HepG2 (cell line): ENCODE results near the gene PPP1R15A. TPM values are rescaled to one million over a fixed set of nuclear protein-coding genes. Genes with fewer than 3 reads are reported as not detected.
A peak's percentile ranks its signal among the peaks of the same experiment; 100 is the strongest.

Source experiments
- ATRX ChIP-seq: sonication (generic); formaldehyde crosslinking; IDR thresholded peaks from 2 replicates; pipeline ENCODE4 v1.4.0; 2020; ENCODE audit warnings: missing genetic modification reagents, borderline replicate concordance
- CENPT ChIP-seq: sonication (generic); formaldehyde crosslinking; IDR thresholded peaks from 2 replicates; pipeline ENCODE4 v1.8.0; 2022; ENCODE audit warnings: low read depth, mild to moderate bottlenecking, moderate library complexity, missing genetic modification reagents
- MAF1 ChIP-seq: sonication (generic); formaldehyde crosslinking; IDR thresholded peaks from 2 replicates; pipeline ENCODE4 v1.5.0; 2020; ENCODE audit warnings: missing genetic modification reagents, borderline replicate concordance
- MAFK ChIP-seq, 2 experiments: IDR thresholded peaks in 1 of 2; conservative IDR thresholded peaks in 1 of 2; 2 replicates each; pipeline ENCODE4 v1.6.1; 2011; ENCODE audit warnings: improper control_type of control experiment in 2 of 2, low read length in 2 of 2
- MBNL3 ChIP-seq: fragments of 250-450 bp; sonication (Bioruptor Pico); conservative IDR thresholded peaks from 2 replicates; pipeline ENCODE4 v1.8.0; 2022; ENCODE audit warnings: mild to moderate bottlenecking, inconsistent platforms
- NFIC ChIP-seq: IDR thresholded peaks from 2 replicates; pipeline ENCODE4 v1.6.1; 2012; ENCODE audit warnings: mild to moderate bottlenecking, low read length, inconsistent platforms
- PCBP2 ChIP-seq: fragments of 200-400 bp; formaldehyde crosslinking; optimal IDR thresholded peaks from 2 replicates; pipeline ENCODE3; 2018; ENCODE audit warnings: low read length, low read depth; ENCODE audit not compliant: poor library complexity, severe bottlenecking
- SMAD3 ChIP-seq: sonication (generic); formaldehyde crosslinking; IDR thresholded peaks from 2 replicates; pipeline ENCODE4 v1.4.0; 2020; ENCODE audit warnings: missing genetic modification reagents
- SMC3 ChIP-seq: IDR thresholded peaks from 2 replicates; pipeline ENCODE4 v1.6.1; 2011; ENCODE audit warnings: low read length, improper control_type of control experiment
- SRY ChIP-seq: sonication (generic); formaldehyde crosslinking; IDR thresholded peaks from 2 replicates; pipeline ENCODE4 v1.8.0; 2022; ENCODE audit warnings: mild to moderate bottlenecking, missing genetic modification reagents
- TCF7 ChIP-seq: sonication (generic); IDR thresholded peaks from 2 replicates; pipeline ENCODE4 v1.6.1; 2016; ENCODE audit warnings: antibody characterized with exemption, low read depth
- XRCC5 ChIP-seq: fragments of 200-400 bp; formaldehyde crosslinking; optimal IDR thresholded peaks from 2 replicates; pipeline ENCODE3; 2017; ENCODE audit warnings: mild to moderate bottlenecking, low read length
- ZMYM4 ChIP-seq: sonication (generic); formaldehyde crosslinking; IDR thresholded peaks from 2 replicates; pipeline ENCODE4 v1.8.1; 2023; ENCODE audit warnings: mild to moderate bottlenecking, missing genetic modification reagents
- ZNF138 ChIP-seq: sonication (generic); formaldehyde crosslinking; IDR thresholded peaks from 2 replicates; pipeline ENCODE4 v1.5.0; 2020; ENCODE audit warnings: mild to moderate bottlenecking, low read depth, missing genetic modification reagents
- ZNF180 ChIP-seq: sonication (generic); formaldehyde crosslinking; IDR thresholded peaks from 2 replicates; pipeline ENCODE4 v1.4.0; 2020; ENCODE audit warnings: low read depth, missing genetic modification reagents, borderline replicate concordance
- ZNF20 ChIP-seq: sonication (generic); formaldehyde crosslinking; IDR thresholded peaks from 2 replicates; pipeline ENCODE4 v1.4.0; 2020; ENCODE audit warnings: mild to moderate bottlenecking, moderate library complexity, missing genetic modification reagents
- ZNF256 ChIP-seq: sonication (generic); formaldehyde crosslinking; conservative IDR thresholded peaks from 2 replicates; pipeline ENCODE4 v1.4.0; 2020; ENCODE audit warnings: missing genetic modification reagents
- ZNF333 ChIP-seq: sonication (generic); formaldehyde crosslinking; IDR thresholded peaks from 2 replicates; pipeline ENCODE4 v1.4.0; 2020; ENCODE audit warnings: mild to moderate bottlenecking, missing genetic modification reagents, borderline replicate concordance
- ZNF383 ChIP-seq: sonication (generic); formaldehyde crosslinking; IDR thresholded peaks from 2 replicates; pipeline ENCODE4 v1.4.0; 2020; ENCODE audit warnings: missing genetic modification reagents, mild to moderate bottlenecking, borderline replicate concordance
- ZNF451 ChIP-seq: sonication (generic); formaldehyde crosslinking; IDR thresholded peaks from 2 replicates; pipeline ENCODE4 v1.5.0; 2020; ENCODE audit warnings: mild to moderate bottlenecking, missing genetic modification reagents
- ZNF615 ChIP-seq: sonication (generic); formaldehyde crosslinking; IDR thresholded peaks from 2 replicates; pipeline ENCODE4 v1.5.0; 2020; ENCODE audit warnings: mild to moderate bottlenecking, missing genetic modification reagents, borderline replicate concordance
- ZNF619 ChIP-seq: sonication (generic); formaldehyde crosslinking; IDR thresholded peaks from 2 replicates; pipeline ENCODE4 v1.4.0; 2020; ENCODE audit warnings: mild to moderate bottlenecking, missing genetic modification reagents
- ZNF747 ChIP-seq: sonication (generic); formaldehyde crosslinking; IDR thresholded peaks from 2 replicates; pipeline ENCODE4 v1.8.1; 2023; ENCODE audit warnings: missing genetic modification reagents, mild to moderate bottlenecking, borderline replicate concordance
- polyA plus RNA-seq, 8 experiments: library from polyadenylated mRNA; depleted of rRNA in 3 of 8; stranded (reverse) in 7 of 8; unstranded in 1 of 8; fragments of >200 nt; fragmentation: Illumina TruSeq in 4 of 8; extraction: Trizol in 4 of 8; gene quantifications; 2 replicates each; pipeline versions ENCODE4 v1.2.1 to v1.2.3, GENCODE V29; 2011 to 2016; ENCODE audit warnings: low read depth in 4 of 8, missing spikeins in 1 of 8, mixed read lengths in 1 of 8; ENCODE audit not compliant: insufficient read depth in 1 of 8
- total RNA-seq, 5 experiments: library from RNA; depleted of rRNA; stranded (reverse); fragments of >200 nt; fragmentation: Illumina TruSeq; extraction: Trizol; gene quantifications; 2 replicates each; pipeline ENCODE4 v1.2.3, GENCODE V29; 2016; ENCODE audit warnings: low read depth in 1 of 5
- TF ChIP-seq, protein P1 (sequence below): sonication (generic); formaldehyde crosslinking; IDR thresholded peaks from 2 replicates; pipeline ENCODE4 v1.4.0; 2020; ENCODE audit warnings: missing genetic modification reagents, borderline replicate concordance
- TF ChIP-seq, protein P2 (sequence below): sonication (generic); formaldehyde crosslinking; IDR thresholded peaks from 2 replicates; pipeline ENCODE4 v1.5.1; 2020; ENCODE audit warnings: missing genetic modification reagents, mild to moderate bottlenecking, borderline replicate concordance
- TF ChIP-seq, protein P3 (sequence below): fragments of 450-650 bp; IDR thresholded peaks from 2 replicates; pipeline ENCODE4 v1.6.1; 2017

PPP1R15A gene
- total and polyA plus RNA-seq, 2 of the 13 experiments (the other 11 are each of a cell fraction or from before 2014, with no cell fraction given): 15.6 to 18.5 TPM

DNA sequence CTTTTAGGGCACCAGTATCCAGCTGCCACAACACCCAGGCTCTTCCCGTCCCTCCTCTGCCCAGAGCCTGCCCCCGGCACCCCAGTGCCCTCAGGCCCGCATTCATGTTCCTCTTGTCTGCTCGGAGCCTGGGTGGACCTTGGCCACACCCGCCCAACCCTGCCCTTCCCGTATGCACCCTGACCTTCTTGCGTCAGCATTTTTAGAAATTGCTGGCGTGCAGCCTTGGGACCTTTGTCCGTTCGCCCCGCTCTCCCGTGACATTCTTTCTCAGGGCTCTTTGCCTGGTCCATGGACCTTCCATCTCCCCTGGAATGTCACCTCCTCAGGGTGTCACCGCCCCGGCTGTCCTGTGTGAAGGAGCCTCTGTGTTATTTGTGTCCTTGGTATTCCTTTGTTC is 35.5 kb downstream of the PPP1R15A start (continued):
- no peak for TF ChIP-seq SRY (CRISPR knock-in tag)
- TF ChIP-seq ZNF383 (CRISPR knock-in tag): no peak
- TF ChIP-seq SMC3: no peak
- no peak for TF ChIP-seq ATRX (CRISPR knock-in tag)
- peak; percentile 51 for TF ChIP-seq ZMYM4 (CRISPR knock-in tag)
- TF ChIP-seq, protein P1, sequence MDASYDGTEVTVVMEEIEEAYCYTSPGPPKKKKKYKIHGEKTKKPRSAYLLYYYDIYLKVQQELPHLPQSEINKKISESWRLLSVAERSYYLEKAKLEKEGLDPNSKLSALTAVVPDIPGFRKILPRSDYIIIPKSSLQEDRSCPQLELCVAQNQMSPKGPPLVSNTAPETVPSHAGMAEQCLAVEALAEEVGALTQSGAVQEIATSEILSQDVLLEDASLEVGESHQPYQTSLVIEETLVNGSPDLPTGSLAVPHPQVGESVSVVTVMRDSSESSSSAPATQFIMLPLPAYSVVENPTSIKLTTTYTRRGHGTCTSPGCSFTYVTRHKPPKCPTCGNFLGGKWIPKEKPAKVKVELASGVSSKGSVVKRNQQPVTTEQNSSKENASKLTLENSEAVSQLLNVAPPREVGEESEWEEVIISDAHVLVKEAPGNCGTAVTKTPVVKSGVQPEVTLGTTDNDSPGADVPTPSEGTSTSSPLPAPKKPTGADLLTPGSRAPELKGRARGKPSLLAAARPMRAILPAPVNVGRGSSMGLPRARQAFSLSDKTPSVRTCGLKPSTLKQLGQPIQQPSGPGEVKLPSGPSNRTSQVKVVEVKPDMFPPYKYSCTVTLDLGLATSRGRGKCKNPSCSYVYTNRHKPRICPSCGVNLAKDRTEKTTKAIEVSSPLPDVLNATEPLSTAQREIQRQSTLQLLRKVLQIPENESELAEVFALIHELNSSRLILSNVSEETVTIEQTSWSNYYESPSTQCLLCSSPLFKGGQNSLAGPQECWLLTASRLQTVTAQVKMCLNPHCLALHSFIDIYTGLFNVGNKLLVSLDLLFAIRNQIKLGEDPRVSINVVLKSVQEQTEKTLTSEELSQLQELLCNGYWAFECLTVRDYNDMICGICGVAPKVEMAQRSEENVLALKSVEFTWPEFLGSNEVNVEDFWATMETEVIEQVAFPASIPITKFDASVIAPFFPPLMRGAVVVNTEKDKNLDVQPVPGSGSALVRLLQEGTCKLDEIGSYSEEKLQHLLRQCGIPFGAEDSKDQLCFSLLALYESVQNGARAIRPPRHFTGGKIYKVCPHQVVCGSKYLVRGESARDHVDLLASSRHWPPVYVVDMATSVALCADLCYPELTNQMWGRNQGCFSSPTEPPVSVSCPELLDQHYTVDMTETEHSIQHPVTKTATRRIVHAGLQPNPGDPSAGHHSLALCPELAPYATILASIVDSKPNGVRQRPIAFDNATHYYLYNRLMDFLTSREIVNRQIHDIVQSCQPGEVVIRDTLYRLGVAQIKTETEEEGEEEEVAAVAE (CRISPR knock-in tag): no peak
- no peak for TF ChIP-seq TCF7
- no peak for TF ChIP-seq PCBP2
- peak; percentile 98 to 99 for TF ChIP-seq MAFK (conservative IDR thresholded peaks at IDR 0.05 in 1 of 2, IDR thresholded peaks at IDR 0.05 in 1 of 2; ENCODE audit: low read length in 2 of 2)
- TF ChIP-seq ZNF20: no peak
- 0 out of 2 replicates have a peak, but pooled peaks have one; percentile 36 for TF ChIP-seq ZNF619 (CRISPR knock-in tag)
- no peak for TF ChIP-seq SMAD3 (CRISPR knock-in tag)
- TF ChIP-seq ZNF138 (CRISPR knock-in tag): no peak
- no peak for TF ChIP-seq ZNF747 (CRISPR knock-in tag)
- no peak for TF ChIP-seq NFIC
- no peak for TF ChIP-seq ZNF180
- no peak for TF ChIP-seq ZNF333 (CRISPR knock-in tag)
- TF ChIP-seq, protein P2, sequence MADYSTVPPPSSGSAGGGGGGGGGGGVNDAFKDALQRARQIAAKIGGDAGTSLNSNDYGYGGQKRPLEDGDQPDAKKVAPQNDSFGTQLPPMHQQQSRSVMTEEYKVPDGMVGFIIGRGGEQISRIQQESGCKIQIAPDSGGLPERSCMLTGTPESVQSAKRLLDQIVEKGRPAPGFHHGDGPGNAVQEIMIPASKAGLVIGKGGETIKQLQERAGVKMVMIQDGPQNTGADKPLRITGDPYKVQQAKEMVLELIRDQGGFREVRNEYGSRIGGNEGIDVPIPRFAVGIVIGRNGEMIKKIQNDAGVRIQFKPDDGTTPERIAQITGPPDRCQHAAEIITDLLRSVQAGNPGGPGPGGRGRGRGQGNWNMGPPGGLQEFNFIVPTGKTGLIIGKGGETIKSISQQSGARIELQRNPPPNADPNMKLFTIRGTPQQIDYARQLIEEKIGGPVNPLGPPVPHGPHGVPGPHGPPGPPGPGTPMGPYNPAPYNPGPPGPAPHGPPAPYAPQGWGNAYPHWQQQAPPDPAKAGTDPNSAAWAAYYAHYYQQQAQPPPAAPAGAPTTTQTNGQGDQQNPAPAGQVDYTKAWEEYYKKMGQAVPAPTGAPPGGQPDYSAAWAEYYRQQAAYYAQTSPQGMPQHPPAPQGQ (CRISPR knock-in tag): no peak
- TF ChIP-seq MAF1 (CRISPR knock-in tag): no peak
- no peak for TF ChIP-seq MBNL3 (CRISPR knock-in tag)
- no peak for TF ChIP-seq ZNF256 (CRISPR knock-in tag)
- TF ChIP-seq ZNF615 (CRISPR knock-in tag): no peak
- TF ChIP-seq ZNF451 (CRISPR knock-in tag): no peak
- TF ChIP-seq, protein P3, sequence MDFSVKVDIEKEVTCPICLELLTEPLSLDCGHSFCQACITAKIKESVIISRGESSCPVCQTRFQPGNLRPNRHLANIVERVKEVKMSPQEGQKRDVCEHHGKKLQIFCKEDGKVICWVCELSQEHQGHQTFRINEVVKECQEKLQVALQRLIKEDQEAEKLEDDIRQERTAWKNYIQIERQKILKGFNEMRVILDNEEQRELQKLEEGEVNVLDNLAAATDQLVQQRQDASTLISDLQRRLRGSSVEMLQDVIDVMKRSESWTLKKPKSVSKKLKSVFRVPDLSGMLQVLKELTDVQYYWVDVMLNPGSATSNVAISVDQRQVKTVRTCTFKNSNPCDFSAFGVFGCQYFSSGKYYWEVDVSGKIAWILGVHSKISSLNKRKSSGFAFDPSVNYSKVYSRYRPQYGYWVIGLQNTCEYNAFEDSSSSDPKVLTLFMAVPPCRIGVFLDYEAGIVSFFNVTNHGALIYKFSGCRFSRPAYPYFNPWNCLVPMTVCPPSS: no peak
- no peak for TF ChIP-seq CENPT (CRISPR knock-in tag)
- TF ChIP-seq XRCC5: peak; percentile 50
